ENCODE measurements around the gene GON7.
"Not testable (repeated sequence)": the region's sequence is repeated elsewhere in the genome, so short reads cannot be mapped to it uniquely, and the experiment has no call there.

DNA sequence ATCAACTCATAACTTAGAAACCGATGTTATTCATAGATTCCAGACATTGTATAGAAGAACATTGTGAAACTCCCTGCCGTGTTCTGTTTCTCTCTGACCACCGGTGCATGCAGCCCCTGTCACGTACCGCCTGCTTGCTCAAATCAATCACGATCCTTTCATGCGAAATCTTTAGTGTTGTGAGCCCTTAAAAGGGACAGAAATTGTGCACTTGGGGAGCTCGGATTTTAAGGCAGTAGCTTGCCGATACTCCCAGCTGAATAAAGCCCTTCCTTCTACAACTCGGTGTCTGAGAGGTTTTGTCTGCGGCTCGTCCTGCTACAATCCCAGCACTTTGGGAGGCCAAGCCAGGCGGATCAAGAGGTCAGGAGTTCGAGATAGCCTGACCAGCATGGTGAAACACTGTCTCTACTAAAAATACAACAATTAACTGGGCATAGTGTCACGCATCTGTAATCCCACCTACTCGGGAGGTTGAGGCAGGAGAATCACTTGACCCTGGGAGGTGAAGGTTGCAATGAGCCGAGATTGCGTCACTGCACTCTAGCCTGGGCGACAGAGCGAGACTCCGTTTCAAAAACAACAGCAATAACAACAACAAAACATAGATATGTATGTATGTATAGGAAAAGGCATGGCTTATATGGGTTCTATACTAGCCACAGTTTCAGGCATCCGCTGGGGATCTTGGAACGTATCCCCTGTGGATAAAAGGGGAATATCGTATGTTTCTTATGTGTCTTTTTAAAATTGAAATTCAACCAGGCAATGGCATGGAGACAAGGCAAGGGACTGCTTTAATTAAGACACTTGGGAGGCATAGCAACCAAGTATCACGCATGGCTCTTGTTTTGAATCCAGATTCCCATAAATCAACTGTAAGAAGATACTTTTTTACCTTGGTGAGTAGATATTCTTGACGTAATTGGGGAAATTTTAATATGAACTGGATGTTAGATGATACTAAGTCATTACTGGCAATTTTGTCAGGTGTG, 41.3 kb downstream of the GON7 start:
- not testable (repeated sequence) for TF ChIP-seq POLR2A (IDR thresholded peaks at IDR 0.05; ENCODE audit: extremely low read depth, insufficient read length)
- TF ChIP-seq, protein P1, sequence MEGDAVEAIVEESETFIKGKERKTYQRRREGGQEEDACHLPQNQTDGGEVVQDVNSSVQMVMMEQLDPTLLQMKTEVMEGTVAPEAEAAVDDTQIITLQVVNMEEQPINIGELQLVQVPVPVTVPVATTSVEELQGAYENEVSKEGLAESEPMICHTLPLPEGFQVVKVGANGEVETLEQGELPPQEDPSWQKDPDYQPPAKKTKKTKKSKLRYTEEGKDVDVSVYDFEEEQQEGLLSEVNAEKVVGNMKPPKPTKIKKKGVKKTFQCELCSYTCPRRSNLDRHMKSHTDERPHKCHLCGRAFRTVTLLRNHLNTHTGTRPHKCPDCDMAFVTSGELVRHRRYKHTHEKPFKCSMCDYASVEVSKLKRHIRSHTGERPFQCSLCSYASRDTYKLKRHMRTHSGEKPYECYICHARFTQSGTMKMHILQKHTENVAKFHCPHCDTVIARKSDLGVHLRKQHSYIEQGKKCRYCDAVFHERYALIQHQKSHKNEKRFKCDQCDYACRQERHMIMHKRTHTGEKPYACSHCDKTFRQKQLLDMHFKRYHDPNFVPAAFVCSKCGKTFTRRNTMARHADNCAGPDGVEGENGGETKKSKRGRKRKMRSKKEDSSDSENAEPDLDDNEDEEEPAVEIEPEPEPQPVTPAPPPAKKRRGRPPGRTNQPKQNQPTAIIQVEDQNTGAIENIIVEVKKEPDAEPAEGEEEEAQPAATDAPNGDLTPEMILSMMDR (IDR thresholded peaks at IDR 0.05; ENCODE audit: low read depth, low read length): not testable (repeated sequence)
- TF ChIP-seq, protein P2, sequence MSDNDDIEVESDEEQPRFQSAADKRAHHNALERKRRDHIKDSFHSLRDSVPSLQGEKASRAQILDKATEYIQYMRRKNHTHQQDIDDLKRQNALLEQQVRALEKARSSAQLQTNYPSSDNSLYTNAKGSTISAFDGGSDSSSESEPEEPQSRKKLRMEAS (IDR thresholded peaks at IDR 0.05; ENCODE audit: low read depth, low read length): not testable (repeated sequence)
